RWPE2 (cell line): ENCODE results near the gene NEDD4L.
"Not testable (repeated sequence)": the region's sequence is repeated elsewhere in the genome, so short reads cannot be mapped to it uniquely, and the experiment has no call there.

Experiments used
- ATAC-seq: fragments of 200-7000 bp; cut with Tn5 transposase; 3 replicates; pipeline ENCODE4 v1.9.1; 2021; ENCODE audit warnings: low read depth
- DNase-seq: peaks from one replicate; pipeline ENCODE4 v3.0.0-alpha.2; 2020; ENCODE audit warnings: low spot score
- H3K27ac ChIP-seq: fragments of 450-650 bp; 2 replicates; pipeline ENCODE4 v1.5.1; 2017; ENCODE audit warnings: mild to moderate bottlenecking; ENCODE audit not compliant: poor library complexity, severe bottlenecking
- H3K27me3 ChIP-seq: fragments of 250-450 bp; sonication (Bioruptor Pico); 2 replicates; pipeline ENCODE4 v1.5.1; 2021; ENCODE audit warnings: mild to moderate bottlenecking, moderate library complexity; ENCODE audit not compliant: insufficient read depth, poor library complexity, severe bottlenecking
- H3K36me3 ChIP-seq: fragments of 250-450 bp; sonication (Bioruptor Pico); 2 replicates; pipeline ENCODE4 v1.5.1; 2020; ENCODE audit warnings: low read depth, mild to moderate bottlenecking, moderate library complexity
- H3K4me1 ChIP-seq: fragments of 250-450 bp; sonication (Bioruptor Pico); 2 replicates; pipeline ENCODE4 v1.5.1; 2021; ENCODE audit warnings: mild to moderate bottlenecking, moderate library complexity; ENCODE audit not compliant: insufficient read depth, poor library complexity, severe bottlenecking
- H3K4me3 ChIP-seq: fragments of 250-450 bp; sonication (Bioruptor Pico); 2 replicates; pipeline ENCODE4 v1.5.1; 2021; ENCODE audit warnings: mild to moderate bottlenecking, moderate library complexity; ENCODE audit not compliant: severe bottlenecking
- H3K9me3 ChIP-seq: fragments of 250-450 bp; sonication (Bioruptor Pico); 2 replicates; pipeline ENCODE4 v1.5.1; 2021; ENCODE audit warnings: mild to moderate bottlenecking, moderate library complexity; ENCODE audit not compliant: severe bottlenecking
- CTCF ChIP-seq: fragments of 450-650 bp; IDR thresholded peaks from one replicate; pipeline ENCODE4 v1.5.1; 2017; ENCODE audit warnings: mild to moderate bottlenecking, moderate library complexity; ENCODE audit not compliant: poor library complexity, severe bottlenecking

The NEDD4L gene

GRCh38 chr18:58264840-58265239, 220.8 kb downstream of the NEDD4L start:
- peak overlapping the region; percentile 95 for H3K27ac ChIP-seq
- no peak overlapping the region for H3K4me3 ChIP-seq
- peaks cover 89% of the 10 kb centered on the region for H3K4me1 ChIP-seq
- no peaks in the 10 kb centered on the region for H3K27me3 ChIP-seq
- no peak for ATAC-seq
- DNase-seq: no peak
- H3K9me3 ChIP-seq: no peaks in the 10 kb centered on the region
- peaks cover 21% of the 10 kb centered on the region for H3K36me3 ChIP-seq
- TF ChIP-seq CTCF: no peak

- H3K27ac ChIP-seq: peak overlapping the region; percentile 95
- not testable (repeated sequence) for H3K27me3 ChIP-seq, ATAC-seq, H3K4me3 ChIP-seq, H3K9me3 ChIP-seq, DNase-seq
- H3K36me3 ChIP-seq: peaks cover 21% of the 10 kb centered on the region
- H3K4me1 ChIP-seq: peaks cover 87% of the 10 kb centered on the region
Observed at GRCh38 chr18:58265489-58265888, 221.5 kb downstream of the NEDD4L start.

- H3K27ac ChIP-seq: peak overlapping the region; percentile 95
- DNase-seq (no peak), ATAC-seq (no peak)
- no peaks in the 10 kb centered on the region for H3K9me3 ChIP-seq
- H3K36me3 ChIP-seq: peaks cover 16% of the 10 kb centered on the region
- H3K4me1 ChIP-seq: peaks cover 89% of the 10 kb centered on the region
- H3K27me3 ChIP-seq: no peaks in the 10 kb centered on the region
- no peak overlapping the region for H3K4me3 ChIP-seq
- no peak for TF ChIP-seq CTCF
Observed at GRCh38 chr18:58266291-58266690, 222.3 kb downstream of the NEDD4L start.

GRCh38 chr18:58267493-58267892, 223.5 kb downstream of the NEDD4L start:
- peaks cover 8% of the 10 kb centered on the region; the same call in 1 of the 2 replicates for H3K36me3 ChIP-seq
- H3K4me1 ChIP-seq: peaks cover 89% of the 10 kb centered on the region
- peak overlapping the region; percentile 95 for H3K27ac ChIP-seq
- no peaks in the 10 kb centered on the region for H3K9me3 ChIP-seq
- DNase-seq: no peak
- H3K4me3 ChIP-seq: no peak overlapping the region
- TF ChIP-seq CTCF: no peak
- H3K27me3 ChIP-seq: no peaks in the 10 kb centered on the region
- no peak for ATAC-seq

GRCh38 chr18:58268849-58269248, 224.8 kb downstream of the NEDD4L start:
- DNase-seq (peak; percentile 70), ATAC-seq (peak; percentile 89)
- H3K9me3 ChIP-seq: no peaks in the 10 kb centered on the region
- H3K4me1 ChIP-seq: peaks cover 85% of the 10 kb centered on the region
- H3K27ac ChIP-seq: peak overlapping the region; percentile 95
- no peak overlapping the region for H3K4me3 ChIP-seq
- TF ChIP-seq CTCF: no peak
- peaks cover 8% of the 10 kb centered on the region; the same call in 1 of the 2 replicates for H3K36me3 ChIP-seq
- no peaks in the 10 kb centered on the region for H3K27me3 ChIP-seq
